Head of caudate nucleus (tissue), 42 donors: ENCODE results near the gene PPP1R12B.
"Not testable (repeated sequence)": the region's sequence is repeated elsewhere in the genome, so short reads cannot be mapped to it uniquely, and the experiment has no call there.

Source experiments
- DNase-seq, 42 donors: peaks; one replicate each; pipeline versions ENCODE4 v3.0.0 to v3.0.0-alpha.2; 2020 to 2021; ENCODE audit warnings: mixed read lengths in 7 of 42
- intact Hi-C: fragments of 100-400 bp; cut with DNase I; formaldehyde crosslinking; loops from one replicate; pipeline ENCODE4 v1.15.0; 2022

PPP1R12B gene

DNA sequence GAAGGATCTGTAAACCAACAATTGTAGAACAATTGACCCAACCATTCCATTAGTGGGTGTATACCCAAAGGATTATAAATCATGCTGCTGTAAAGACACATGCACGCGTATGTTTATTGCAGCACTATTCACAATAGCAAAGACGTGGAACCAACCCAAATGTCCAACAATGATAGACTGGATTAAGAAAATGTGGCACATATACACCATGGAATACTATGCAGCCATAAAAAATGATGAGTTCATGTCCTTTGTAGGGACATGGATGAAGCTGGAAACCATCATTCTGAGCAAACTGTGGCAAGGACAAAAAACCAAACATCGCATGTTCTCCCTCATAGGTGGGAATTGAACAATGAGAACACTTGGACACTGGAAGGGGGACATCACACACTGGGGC, 33.4 kb downstream of the PPP1R12B start:
- intact Hi-C loops, DNase-seq: not testable (repeated sequence)

- DNase-seq, intact Hi-C loops: not testable (repeated sequence)
These were observed 47.3 kb downstream of the PPP1R12B start for GRCh38 chr1:202395831-202396230.

GRCh38 chr1:202397256-202397655, 48.8 kb downstream of the PPP1R12B start:
- intact Hi-C loops = no loop called here
- DNase-seq = no peak

GRCh38 chr1:202398439-202398838, 49.9 kb downstream of the PPP1R12B start:
- peak in 5 of 42 donors; percentile 10 to 52 (median 40) for DNase-seq
- intact Hi-C loops = not testable (repeated sequence)

DNA sequence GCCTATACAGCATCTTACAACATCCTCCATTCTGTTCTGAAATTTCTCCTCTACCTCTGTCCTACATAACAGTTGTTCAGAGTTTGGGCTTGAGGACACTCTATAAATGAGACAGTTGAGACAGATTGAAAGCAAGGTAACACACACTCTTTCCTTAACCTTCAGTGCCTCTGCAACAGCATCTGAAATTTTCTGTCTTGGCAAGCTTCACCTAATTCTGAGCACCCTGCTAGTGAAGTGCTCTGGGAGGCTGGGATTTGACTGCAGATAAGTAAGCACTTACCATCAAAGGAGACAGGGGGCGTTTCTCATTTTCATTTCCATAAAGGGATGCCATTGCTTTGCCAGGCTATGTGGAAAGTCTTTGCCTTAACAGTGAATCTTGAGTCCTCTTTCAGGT, 53.3 kb downstream of the PPP1R12B start:
- intact Hi-C loops = loop anchor here (10.0 kb wide), 1 partner anchor 57 kb away; the partner anchor contains the start of genes PPP1R12B and UBE2T
- DNase-seq = not testable (repeated sequence)

DNA sequence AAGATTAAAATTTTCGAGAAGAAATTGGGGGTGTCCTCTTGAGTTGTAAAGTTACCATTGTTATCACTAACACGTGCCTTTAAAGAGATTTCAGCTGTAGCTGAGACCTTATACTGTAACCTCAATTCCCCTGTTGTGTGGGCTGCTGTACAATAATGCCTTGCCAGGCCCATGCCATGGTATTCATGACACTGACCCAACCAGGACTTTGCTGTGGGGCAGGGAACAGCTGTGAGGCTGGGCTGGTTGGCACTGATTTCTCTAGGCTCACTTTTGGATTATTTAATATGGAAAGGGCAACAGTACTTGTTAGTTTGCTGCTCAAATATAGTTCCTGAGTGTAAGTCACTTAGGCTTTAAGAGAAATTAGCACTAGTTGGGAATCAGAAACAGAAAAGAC, 54.9 kb downstream of the PPP1R12B start:
- intact Hi-C loops = loop anchor here (10.0 kb wide), 1 partner anchor 59 kb away; the partner anchor contains the start of genes PPP1R12B and UBE2T

GRCh38 chr1:202405928-202406327, 57.4 kb downstream of the PPP1R12B start:
- peak in 1 of 42 donors; percentile 19 for DNase-seq
- intact Hi-C loops = loop anchor here (10.0 kb wide), 1 partner anchor 61 kb away; the partner anchor contains the start of genes PPP1R12B and UBE2T

More for the DNA sequence above, 54.9 kb downstream of the PPP1R12B start:
- peak in 7 of 42 donors; percentile 9 to 71 (median 31) for DNase-seq

- intact Hi-C loops = loop anchor here (10.0 kb wide), 1 partner anchor 62 kb away; the partner anchor contains the start of genes PPP1R12B and UBE2T
- DNase-seq = not testable (repeated sequence)
These were observed 58.4 kb downstream of the PPP1R12B start for GRCh38 chr1:202406896-202407295.

GRCh38 chr1:202407378-202407777, 58.9 kb downstream of the PPP1R12B start:
- not testable (repeated sequence) for DNase-seq
- intact Hi-C loops = loop anchor here (10.0 kb wide), 1 partner anchor 63 kb away; the partner anchor contains the start of genes PPP1R12B and UBE2T

GRCh38 chr1:202410251-202410650, 61.8 kb downstream of the PPP1R12B start:
- DNase-seq = peak in 5 of 42 donors; percentile 4 to 53 (median 31)
- intact Hi-C loops = not testable (repeated sequence)

- DNase-seq = peak in 7 of 42 donors; percentile 15 to 51 (median 23)
- intact Hi-C loops = not testable (repeated sequence)
These were observed 62.4 kb downstream of the PPP1R12B start for GRCh38 chr1:202410854-202411357.

GRCh38 chr1:202411422-202411821, 62.9 kb downstream of the PPP1R12B start:
- no peak for DNase-seq
- intact Hi-C loops = no loop called here

DNA sequence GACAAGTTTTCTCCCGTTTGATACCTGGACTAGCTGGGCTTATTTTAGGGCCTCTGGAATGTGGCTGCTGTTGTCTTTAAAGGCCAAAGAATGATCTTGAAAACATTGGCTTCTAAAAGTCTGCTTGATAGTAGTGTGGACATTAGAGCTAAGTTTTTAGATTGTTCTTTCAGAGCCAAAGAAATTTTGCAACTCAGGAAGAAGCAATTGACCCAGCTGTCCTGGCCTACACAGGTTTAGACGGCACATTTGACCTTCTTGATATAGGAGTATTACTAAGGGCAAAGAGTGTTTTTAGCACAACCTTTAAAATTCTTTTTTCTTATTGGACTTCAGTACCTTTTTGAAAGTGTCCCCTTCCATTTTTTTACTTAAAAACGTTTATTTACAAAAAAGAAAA, 63.9 kb downstream of the PPP1R12B start:
- intact Hi-C loops = not testable (repeated sequence)

GRCh38 chr1:202416641-202417040, 68.1 kb downstream of the PPP1R12B start:
- intact Hi-C loops = no loop called here
- peak in 15 of 42 donors; percentile 12 to 72 (median 32) for DNase-seq

More for the DNA sequence above, 63.9 kb downstream of the PPP1R12B start:
- not testable (repeated sequence) for DNase-seq

DNA sequence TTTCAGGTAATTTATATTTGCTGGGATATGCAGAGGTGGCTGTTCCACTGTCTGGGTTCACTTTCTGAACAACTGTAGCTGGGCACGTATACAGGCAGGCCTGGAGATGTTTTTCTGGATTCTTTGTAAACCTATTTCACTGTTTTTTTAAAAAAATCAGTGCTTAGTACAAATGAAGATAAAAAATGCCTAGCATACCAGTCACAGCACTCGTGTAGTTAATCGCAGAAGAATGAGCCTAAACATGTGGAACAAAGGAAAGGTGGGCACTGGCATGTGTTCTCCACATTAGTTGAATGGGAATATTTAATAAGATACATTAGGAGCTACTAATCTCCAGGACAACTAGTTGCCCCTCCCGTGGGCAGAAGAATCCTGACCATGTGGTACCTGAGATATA, 68.6 kb downstream of the PPP1R12B start:
- intact Hi-C loops, DNase-seq: not testable (repeated sequence)

DNA sequence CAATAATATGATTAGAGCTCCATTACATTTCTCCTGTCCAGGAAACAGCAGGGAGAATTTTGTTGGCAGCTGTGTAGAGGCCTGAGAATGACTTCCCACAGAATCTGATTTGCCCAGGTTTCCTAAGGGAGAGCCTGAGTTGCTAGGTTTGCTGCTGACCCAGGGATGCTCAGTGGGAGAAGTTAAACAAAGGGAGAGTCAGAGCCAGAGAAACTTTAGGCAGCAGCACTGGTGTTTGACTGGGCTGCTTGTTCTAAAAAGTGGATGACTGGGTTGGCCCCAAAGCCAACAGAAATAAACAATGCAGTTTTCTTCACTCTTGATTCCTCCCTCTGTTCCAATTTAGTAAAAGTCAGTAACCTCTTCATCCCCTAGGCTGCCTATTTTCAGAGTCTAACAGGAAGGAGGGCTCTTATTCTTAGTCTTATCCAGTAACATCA, 69.3 kb downstream of the PPP1R12B start:
- intact Hi-C loops = not testable (repeated sequence)
- peak in 12 of 42 donors; percentile 19 to 72 (median 45) for DNase-seq

- intact Hi-C loops = not testable (repeated sequence)
These were observed 71.2 kb downstream of the PPP1R12B start for GRCh38 chr1:202419731-202420130.

GRCh38 chr1:202420422-202421094, 72.1 kb downstream of the PPP1R12B start:
- intact Hi-C loops, DNase-seq: not testable (repeated sequence)

More at GRCh38 chr1:202419731-202420130, 71.2 kb downstream of the PPP1R12B start:
- DNase-seq = not testable (repeated sequence)

- intact Hi-C loops, DNase-seq: not testable (repeated sequence)
These were observed 74.2 kb downstream of the PPP1R12B start for GRCh38 chr1:202422709-202423108.

DNA sequence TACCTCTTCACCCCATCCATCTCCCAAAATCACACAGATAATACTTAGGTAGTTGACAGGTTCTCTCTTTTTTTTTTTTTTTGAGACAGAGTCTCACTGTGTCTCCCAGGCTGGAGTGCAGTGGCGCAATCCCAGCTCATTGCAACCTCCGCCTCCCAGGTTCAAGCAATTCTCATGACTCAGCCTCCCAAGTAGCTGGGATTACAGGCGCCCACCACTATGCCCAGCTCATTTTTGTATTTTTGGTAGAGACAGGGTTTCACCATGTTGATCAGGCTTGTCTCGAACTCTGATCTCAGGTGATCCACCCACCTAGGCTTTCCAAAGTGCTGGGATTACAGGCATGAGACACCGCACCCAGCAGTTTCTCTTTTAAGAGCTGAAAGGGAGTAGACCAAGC, 75.8 kb downstream of the PPP1R12B start:
- DNase-seq = peak in 29 of 42 donors; percentile 13 to 74 (median 49)
- intact Hi-C loops = not testable (repeated sequence)
